ENCODE measurements around the gene AK6. TPM values are rescaled to one million over a fixed set of nuclear protein-coding genes. Genes with fewer than 3 reads are reported as not detected.
A peak's percentile ranks its signal among the peaks of the same experiment; 100 is the strongest.
"Not testable (repeated sequence)": the region's sequence is repeated elsewhere in the genome, so short reads cannot be mapped to it uniquely, and the experiment has no call there.

Gene AK6
- polyA plus RNA-seq, 1 experiment = 11.6 TPM

- CTCF ChIA-PET = interaction anchor here (0.6 to 4.3 kb wide), 26 partner anchors 9 to 1452 kb away, joined by 3 to 22 read pairs (median 4); partner anchors contain the start of genes CCNB1 and SLC30A5
- POLR2A ChIA-PET = no interaction called here
- H3K27me3 ChIP-seq (ENCODE audit: control insufficient read depth, insufficient read depth, low read length) = no peaks in the 10 kb centered on the region
- H3K4me3 ChIP-seq (ENCODE audit: low read depth, low read length) = no peak overlapping the region
- H3K36me3 ChIP-seq (ENCODE audit: control insufficient read depth, insufficient read depth, low read length) = no peaks in the 10 kb centered on the region
- DNase-seq (ENCODE audit: low read depth) = peak; percentile 14
- peak; percentile 90 for TF ChIP-seq CTCF (IDR thresholded peaks at IDR 0.05; ENCODE audit: insufficient read depth, low read depth, low read length)
Observed at GRCh38 chr5:69334793-69335268, 34.5 kb downstream of the AK6 start.

GRCh38 chr5:69333668-69334315 lies 35.5 kb downstream of the AK6 start:
- H3K27me3 ChIP-seq (ENCODE audit: control insufficient read depth, insufficient read depth, low read length); H3K36me3 ChIP-seq (ENCODE audit: control insufficient read depth, insufficient read depth, low read length); H3K4me3 ChIP-seq (ENCODE audit: low read depth, low read length); DNase-seq (ENCODE audit: low read depth); POLR2A ChIA-PET: not testable (repeated sequence)
- CTCF ChIA-PET = interaction anchor here (0.7 to 4.3 kb wide), 13 partner anchors 7 to 290 kb away, joined by 3 to 22 read pairs (median 4); partner anchors contain the start of gene SLC30A5

- no peak for DNase-seq (ENCODE audit: low read depth)
- no peaks in the 10 kb centered on the region for H3K36me3 ChIP-seq (ENCODE audit: control insufficient read depth, insufficient read depth, low read length)
- no peaks in the 10 kb centered on the region for H3K27me3 ChIP-seq (ENCODE audit: control insufficient read depth, insufficient read depth, low read length)
- TF ChIP-seq CTCF (IDR thresholded peaks at IDR 0.05; ENCODE audit: insufficient read depth, low read depth, low read length) = no peak
- peak overlapping the region; percentile 65 for H3K4me3 ChIP-seq (ENCODE audit: low read depth, low read length)
- ChIA-PET POLR2A (interaction anchor here (0.5 kb wide), 1 partner anchor 8 kb away, joined by 4 read pairs; no protein-coding TSS in a partner anchor), CTCF (interaction anchor here (0.9 to 1.0 kb wide), 2 partner anchors 15 to 289 kb away, joined by 3 read pairs; no protein-coding TSS in a partner anchor)
Observed at GRCh38 chr5:69331528-69332445, 37.5 kb downstream of the AK6 start.

- ChIA-PET CTCF (no interaction called here), POLR2A (no interaction called here)
- Histone ChIP-seq H3K4me3 (ENCODE audit: low read depth, low read length) (no peak overlapping the region), H3K27me3 (ENCODE audit: control insufficient read depth, insufficient read depth, low read length) (no peaks in the 10 kb centered on the region), H3K36me3 (ENCODE audit: control insufficient read depth, insufficient read depth, low read length) (no peaks in the 10 kb centered on the region)
- no peak for TF ChIP-seq CTCF (IDR thresholded peaks at IDR 0.05; ENCODE audit: insufficient read depth, low read depth, low read length)
- DNase-seq (ENCODE audit: low read depth) = no peak
Observed at GRCh38 chr5:69329905-69330489, 39.3 kb downstream of the AK6 start.

GRCh38 chr5:69326365-69326764 lies 43.0 kb downstream of the AK6 start:
- DNase-seq (ENCODE audit: low read depth) = no peak
- CTCF ChIA-PET = interaction anchor here (0.6 to 1.0 kb wide), 3 partner anchors 8 to 160 kb away, joined by 3 read pairs; no protein-coding TSS in a partner anchor
- Histone ChIP-seq H3K36me3 (ENCODE audit: control insufficient read depth, insufficient read depth, low read length) (no peaks in the 10 kb centered on the region), H3K4me3 (ENCODE audit: low read depth, low read length) (no peak overlapping the region), H3K27me3 (ENCODE audit: control insufficient read depth, insufficient read depth, low read length) (no peaks in the 10 kb centered on the region)
- POLR2A ChIA-PET = no interaction called here
- TF ChIP-seq CTCF (IDR thresholded peaks at IDR 0.05; ENCODE audit: insufficient read depth, low read depth, low read length) = no peak
